Measurements from ENCODE around the gene WDR86.

Gene WDR86

GRCh38 chr7:151381098-151381347, 28.8 kb downstream of the WDR86 start:
- peak overlapping the region; percentile 35 for H3K4me3 ChIP-seq (ENCODE audit: low read depth, low read length)
- TF ChIP-seq CTCF (IDR thresholded peaks at IDR 0.05; ENCODE audit: borderline replicate concordance, insufficient read depth, low read depth, low read length) = no peak

DNA sequence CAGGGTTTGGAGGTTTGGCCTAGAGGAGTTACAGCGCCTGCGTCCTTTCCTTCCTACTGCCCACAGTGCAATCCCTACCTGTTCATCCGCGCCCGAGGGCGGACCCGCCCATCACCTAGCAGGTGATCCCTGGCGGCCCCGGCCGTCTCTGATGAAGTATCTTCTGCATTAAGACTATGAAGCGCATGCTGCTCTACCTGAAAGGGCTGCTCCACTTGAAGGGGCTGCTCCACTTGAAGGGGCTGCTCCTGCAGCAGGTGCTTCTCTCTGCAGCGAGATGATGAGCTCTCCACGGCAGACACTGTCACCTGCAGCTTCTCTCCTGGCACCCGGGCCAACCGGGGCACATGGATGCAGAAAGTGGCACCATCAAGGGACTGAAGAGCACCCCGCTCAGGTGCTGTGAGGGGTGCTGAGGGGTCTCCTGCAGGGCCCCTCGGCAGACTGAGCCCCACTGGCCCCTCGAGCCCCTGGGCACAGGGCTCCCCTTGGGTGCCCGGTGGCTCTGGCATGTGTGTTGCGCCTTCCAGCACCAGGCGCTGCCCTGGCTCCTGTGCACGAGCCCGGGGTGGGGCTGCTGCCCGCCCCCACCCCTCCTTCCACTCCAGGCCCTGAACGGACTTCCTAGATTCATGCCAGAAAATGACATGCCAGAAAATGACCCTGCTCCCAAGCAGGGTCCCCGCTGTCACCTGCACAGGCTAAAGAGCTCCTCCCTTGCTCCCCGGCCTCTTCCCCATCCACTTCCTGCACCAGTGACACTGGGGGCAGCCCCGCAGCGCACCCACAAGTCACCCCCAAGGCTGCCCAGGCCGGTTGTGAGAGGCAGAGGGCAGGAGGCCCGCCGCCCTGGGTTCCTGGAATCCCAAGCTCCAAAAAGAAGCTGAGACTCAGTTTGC, 29.4 kb downstream of the WDR86 start:
- no peak for TF ChIP-seq CTCF (IDR thresholded peaks at IDR 0.05; ENCODE audit: borderline replicate concordance, insufficient read depth, low read depth, low read length)
- no peak overlapping the region for H3K4me3 ChIP-seq (ENCODE audit: low read depth, low read length)

- TF ChIP-seq CTCF (IDR thresholded peaks at IDR 0.05; ENCODE audit: borderline replicate concordance, insufficient read depth, low read depth, low read length) = no peak
- no peak overlapping the region for H3K4me3 ChIP-seq (ENCODE audit: low read depth, low read length)
Observed at GRCh38 chr7:151379534-151380198, 30.2 kb downstream of the WDR86 start.

DNA sequence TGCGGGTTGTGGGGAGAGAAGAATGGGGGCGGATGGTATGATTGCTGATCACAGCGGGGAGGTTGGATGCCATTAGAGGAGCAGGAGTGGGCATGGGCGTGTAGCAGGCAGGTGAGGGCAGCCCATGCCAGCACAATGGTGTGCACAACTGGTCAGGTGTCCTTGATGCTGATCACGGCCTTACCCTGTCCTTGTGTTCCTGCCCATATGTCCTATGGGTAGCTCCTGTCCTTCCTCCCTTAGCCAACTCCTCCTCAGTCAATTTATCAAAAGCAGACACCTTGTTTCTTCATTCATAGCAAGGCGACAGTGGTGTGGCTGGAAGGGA, 30.7 kb downstream of the WDR86 start:
- no peak overlapping the region for H3K4me3 ChIP-seq (ENCODE audit: low read depth, low read length)
- TF ChIP-seq CTCF (IDR thresholded peaks at IDR 0.05; ENCODE audit: borderline replicate concordance, insufficient read depth, low read depth, low read length) = no peak

DNA sequence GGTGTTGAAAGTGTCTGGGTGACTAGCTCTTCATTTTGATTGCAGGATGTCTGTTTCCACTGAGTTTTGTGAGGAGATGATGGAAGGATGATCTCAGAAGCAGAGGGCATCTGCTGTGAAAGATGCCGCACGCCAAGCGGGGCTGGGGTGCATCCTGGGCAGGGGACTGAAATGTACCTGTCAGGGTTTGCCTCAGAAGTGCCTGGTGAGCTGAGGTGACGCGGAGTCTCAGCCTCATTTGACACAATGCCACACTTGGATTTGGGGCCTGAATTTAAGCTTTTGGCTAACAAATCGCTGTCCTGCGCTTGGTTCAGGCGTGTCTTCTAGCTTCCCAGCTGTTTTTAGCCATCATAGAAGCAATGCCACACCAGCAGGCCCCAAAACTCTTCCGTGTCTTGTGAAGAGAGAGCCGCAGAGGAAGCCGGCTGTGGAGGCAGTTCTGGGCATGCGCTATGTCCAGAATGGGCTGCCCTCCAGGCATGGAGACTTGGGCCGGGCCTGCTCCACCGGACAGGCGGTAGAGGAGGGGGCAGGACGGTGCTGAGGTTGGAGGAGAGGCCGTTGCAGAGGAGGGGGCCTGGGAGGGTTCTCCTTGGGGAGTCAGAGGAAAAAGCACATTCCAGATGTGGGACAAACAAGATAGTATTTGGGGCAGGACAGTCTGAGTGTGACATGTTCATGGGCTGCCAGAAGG, 31.2 kb downstream of the WDR86 start:
- TF ChIP-seq CTCF (IDR thresholded peaks at IDR 0.05; ENCODE audit: borderline replicate concordance, insufficient read depth, low read depth, low read length) = no peak
- H3K4me3 ChIP-seq (ENCODE audit: low read depth, low read length) = no peak overlapping the region

DNA sequence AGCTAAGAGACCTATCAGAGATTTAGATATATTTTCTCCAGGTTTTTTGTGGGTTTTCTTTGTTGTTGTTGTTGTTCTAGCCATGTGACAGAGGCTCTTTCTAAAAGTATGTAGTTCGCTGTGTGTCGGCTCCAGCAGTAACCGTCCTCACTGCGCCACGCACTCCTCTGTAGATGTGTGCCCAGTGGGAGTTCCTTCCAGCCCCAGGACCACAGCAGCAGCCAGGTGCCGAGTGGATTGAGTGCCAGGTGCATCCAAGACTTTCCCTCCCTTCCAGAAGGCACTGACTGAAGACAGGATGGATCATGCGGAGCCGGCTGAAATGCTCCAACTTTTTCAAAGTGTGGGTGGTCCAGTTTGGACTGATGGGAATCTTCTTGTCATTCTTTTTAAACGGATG, 31.8 kb downstream of the WDR86 start:
- no peak overlapping the region for H3K4me3 ChIP-seq (ENCODE audit: low read depth, low read length)
- no peak for TF ChIP-seq CTCF (IDR thresholded peaks at IDR 0.05; ENCODE audit: borderline replicate concordance, insufficient read depth, low read depth, low read length)
